Stimulated activated CD4-positive, alpha-beta T cell treated with anti-CD3 and anti-CD28 coated beads, Interleukin-12 subunit alpha, Interleukin-12 subunit beta, amount 100 ng/mL, for 4 hours (primary cell): Measurements from ENCODE around the gene CDHR5.
A peak's percentile ranks its signal among the peaks of the same experiment; 100 is the strongest.
"Not testable (repeated sequence)": the region's sequence is repeated elsewhere in the genome, so short reads cannot be mapped to it uniquely, and the experiment has no call there.

Source experiments
- DNase-seq: peaks from one replicate; pipeline ENCODE4 v3.0.0-alpha.2; 2020

Gene CDHR5

GRCh38 chr11:581342-581741, 43.4 kb downstream of the CDHR5 start:
- DNase-seq, result no peak

- no peak for DNase-seq
These were observed 44.7 kb downstream of the CDHR5 start for GRCh38 chr11:579830-580601.

- DNase-seq, result no peak
These were observed 46.3 kb downstream of the CDHR5 start for GRCh38 chr11:578276-579035.

DNA sequence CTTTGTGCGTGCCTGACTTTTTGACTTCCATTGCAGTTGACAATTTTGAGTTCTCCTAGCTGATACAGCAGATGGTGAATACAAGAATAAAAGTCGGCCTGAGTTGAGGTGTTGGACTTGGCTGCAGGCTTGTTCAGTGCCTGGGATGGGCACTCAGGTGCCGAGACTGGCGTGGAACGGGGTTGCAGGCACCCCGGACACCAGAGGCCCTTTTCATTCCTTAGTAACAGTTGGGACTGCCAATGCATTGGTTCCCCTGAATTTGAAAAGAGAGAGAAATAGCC, 47.2 kb downstream of the CDHR5 start:
- DNase-seq, result no peak

DNA sequence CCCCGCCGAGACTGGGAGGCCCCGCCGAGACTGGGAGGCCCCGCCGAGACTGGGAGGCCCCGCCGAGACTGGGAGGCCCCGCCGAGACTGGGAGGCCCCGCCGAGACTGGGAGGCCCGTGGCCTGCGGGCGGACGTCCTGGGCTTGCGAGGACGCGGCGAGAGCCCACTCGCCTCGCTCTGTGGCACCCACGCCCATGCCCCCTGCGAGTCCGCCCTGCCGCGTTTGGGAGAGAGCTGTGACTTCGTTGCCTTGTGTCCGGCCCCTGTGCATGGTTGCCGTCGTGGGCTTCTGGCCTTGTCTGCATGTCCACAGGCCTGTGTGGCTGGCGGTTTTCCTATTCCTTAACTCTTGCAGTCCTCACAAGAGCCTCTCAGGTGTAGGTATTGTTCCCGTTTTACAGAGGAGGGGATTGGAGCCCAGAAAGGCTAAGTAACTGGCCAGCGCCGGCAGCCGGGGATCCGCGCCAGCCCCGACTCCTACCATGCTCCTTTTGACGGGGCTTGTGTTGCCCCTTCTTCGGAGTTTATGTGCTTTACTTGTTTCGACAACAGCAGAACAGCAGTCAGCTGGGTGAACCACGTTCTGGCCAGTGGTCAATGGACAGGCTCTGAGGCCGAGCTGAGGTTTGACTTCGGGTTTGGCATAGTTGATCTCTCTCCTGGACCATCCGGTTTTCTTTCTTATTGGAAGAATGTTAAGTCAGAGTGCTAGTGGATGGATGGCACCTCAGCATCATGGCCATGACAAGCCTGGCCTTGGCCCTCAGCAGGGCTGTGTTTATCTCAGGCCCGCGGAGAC, 47.7 kb downstream of the CDHR5 start:
- no peak for DNase-seq

DNA sequence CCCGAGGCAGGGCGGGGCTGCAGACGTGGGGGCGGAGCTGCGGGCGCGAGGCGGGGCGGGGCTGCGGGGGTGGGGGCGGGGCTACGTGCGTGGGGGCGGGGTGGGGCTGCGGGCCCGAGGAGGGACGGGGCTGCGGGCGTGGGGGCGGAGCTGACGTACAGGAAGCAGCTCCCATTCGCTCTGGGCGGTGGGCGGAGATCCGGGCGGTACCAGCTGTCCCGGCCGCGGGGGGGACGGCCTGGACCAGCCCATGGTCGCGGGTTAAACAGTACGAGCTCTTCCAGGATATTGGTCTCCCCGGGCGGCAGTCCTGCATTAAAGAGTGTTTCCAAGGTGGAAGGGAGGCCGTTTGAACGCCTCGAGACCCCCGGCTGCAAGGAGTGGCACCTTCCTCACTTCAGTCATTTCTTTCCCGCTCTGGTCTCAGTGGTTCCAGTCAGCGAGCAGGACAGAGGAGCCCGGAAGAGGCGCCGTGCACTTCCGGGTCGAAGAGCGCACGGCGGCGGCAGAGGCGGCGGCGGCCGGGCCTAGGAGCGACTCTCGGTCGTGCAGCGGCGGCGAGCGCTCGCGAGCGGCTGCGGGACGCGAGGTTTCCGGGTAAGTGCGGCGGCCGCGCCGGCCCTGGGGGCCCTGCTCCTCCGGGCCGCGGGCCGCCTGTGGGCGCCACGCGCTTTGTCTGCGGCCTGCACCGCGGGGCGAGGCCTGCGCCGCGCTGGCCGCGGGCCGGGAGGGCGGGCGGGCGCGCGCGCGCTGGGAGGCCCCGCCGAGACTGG, 48.6 kb downstream of the CDHR5 start, which contains the start of gene PHRF1:
TSS of gene PHRF1 (plus strand) at position 475 of the 773 bp plus-strand sequence. CDS start 5,043 bp downstream, outside the sequence.
- peak; percentile 93 for DNase-seq

DNA sequence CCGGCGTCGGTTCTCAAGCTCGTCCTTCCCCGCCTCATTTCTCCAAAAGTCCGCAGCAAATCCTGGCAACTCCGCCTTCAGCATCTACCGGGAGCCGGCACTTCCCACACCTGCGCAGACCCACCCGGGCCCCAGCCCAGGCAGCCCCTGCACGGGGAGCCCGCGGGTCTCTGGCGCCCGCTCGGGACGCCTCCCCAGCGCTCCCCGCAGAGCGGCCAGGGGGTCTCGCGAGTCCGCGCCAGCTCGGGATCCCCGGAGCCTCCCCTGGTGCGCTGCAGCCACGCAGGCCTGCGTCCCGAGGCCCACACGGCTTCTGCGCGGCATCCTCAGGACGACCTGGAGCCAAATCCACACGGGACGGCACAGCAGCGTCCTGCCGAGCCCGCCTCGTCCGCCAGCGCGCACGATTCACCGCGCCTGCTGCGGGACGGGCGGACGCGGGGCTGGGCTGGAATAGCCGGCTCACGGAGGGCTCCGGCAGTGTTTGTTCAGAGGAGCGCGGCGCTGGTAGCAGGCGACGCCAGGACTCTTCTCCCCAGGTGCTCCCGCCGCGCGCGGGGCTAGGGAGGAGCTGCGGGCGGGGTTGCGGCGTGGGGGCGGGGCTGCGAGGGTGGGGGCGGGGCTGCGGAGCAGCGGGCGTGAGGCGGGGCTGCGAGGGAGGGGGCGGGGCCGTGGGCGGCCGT, 49.3 kb downstream of the CDHR5 start:
- DNase-seq, result no peak

DNA sequence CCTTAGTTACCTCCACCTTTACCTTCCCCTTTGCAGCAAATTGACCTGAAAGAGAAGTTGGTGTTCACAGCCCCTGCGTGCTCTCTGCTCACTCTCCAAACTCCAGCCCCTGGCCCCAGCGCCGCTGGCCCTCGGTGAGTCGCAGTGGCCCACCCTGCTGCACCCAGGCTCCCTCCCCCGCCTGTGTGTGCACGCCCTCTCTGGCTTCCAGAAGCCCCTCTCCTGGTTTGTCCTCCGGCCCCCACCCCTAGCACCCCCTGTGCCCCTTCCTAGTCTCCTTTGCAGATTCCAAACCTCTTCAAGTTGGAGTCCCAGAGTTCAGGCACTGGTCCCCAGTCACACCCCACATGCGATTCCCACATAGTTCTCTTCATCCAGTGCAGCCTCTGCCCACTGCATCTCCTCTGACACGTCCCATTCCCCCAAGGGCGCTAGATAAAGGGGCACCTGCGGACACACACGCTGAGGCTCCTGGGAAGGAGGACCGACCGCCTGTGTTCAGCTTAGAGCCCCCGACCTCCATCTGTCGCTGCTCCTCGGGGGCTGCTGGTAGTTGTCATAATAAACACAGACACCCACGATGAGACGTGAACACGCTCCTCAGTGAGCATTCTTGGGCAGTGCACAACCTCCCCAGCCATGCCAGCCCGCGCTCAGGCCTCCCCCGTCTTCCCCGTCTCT, 50.0 kb downstream of the CDHR5 start:
- no peak for DNase-seq

DNA sequence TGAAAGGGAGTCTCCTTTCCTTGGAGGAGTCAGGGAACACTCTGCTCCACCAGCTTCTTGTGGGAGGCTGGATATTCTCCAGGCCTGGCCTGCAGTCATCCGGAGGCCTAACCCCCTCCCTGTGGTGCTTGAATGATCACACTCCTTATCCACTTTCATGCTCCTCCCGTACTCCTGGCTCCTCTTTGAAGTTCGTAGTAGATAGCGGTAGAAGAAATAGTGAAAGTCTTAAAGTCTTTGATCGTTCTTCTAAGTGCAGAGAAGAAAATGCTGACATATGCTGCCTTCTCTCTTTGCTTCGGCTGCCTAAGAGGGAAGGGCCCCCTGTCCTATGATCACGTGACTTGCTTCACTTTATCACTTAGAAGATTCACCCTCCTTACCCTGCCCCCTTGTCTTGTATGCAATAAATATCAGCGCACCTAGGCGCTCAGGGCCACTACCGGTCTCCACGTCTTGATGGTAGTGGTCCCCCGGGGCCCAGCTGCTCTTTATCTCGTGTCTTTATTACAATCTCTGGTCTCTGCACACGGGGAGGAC, 50.7 kb downstream of the CDHR5 start:
- DNase-seq, result not testable (repeated sequence)

GRCh38 chr11:573146-573759, 51.5 kb downstream of the CDHR5 start:
- DNase-seq, result no peak

GRCh38 chr11:571802-572185, 53.0 kb downstream of the CDHR5 start:
- no peak for DNase-seq

- no peak for DNase-seq
These were observed 55.4 kb downstream of the CDHR5 start for GRCh38 chr11:569158-569885.

DNA sequence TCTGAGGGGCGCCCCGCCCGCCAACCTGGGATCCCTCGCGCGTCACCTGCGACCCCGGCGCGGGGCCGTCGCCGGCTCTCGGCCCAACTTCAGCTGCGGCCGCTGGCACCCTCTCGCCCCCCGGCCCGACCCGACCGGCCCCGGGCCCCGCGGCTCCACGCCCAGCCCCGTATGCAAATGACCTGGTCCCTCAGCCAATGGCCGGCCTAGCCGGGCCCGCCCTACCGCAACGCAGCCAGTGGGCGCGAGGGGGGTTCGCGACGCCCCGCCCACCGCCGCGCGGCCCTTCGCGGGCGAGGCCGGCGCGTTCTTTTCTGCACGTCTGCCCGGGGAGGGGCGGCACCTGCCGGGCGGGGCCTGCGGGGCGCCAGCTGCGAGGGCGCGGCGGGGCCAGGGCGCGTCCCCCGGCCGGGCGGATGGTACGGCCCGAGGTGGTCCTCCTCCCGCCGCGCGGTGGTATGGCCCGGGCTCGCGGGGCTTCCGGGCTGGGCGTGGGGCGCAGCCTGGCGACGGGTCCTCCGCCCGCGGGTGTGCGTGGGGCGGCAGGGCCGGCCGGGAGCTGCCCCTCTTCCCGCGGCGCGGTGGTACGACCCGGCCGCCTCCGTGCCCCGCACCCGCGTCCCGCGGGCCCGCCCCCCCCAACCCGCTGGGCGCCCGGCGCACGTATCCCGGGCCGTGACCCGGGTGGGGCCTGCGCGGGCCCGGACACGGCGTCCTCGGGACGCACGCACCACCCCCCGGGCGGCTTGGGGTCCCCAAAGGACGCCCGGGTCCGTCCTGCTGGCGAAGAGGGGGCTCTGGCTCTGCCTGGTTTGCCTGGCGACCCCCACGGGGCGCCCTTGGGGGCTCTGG, 56.2 kb downstream of the CDHR5 start:
- DNase-seq, result peak; percentile 84

DNA sequence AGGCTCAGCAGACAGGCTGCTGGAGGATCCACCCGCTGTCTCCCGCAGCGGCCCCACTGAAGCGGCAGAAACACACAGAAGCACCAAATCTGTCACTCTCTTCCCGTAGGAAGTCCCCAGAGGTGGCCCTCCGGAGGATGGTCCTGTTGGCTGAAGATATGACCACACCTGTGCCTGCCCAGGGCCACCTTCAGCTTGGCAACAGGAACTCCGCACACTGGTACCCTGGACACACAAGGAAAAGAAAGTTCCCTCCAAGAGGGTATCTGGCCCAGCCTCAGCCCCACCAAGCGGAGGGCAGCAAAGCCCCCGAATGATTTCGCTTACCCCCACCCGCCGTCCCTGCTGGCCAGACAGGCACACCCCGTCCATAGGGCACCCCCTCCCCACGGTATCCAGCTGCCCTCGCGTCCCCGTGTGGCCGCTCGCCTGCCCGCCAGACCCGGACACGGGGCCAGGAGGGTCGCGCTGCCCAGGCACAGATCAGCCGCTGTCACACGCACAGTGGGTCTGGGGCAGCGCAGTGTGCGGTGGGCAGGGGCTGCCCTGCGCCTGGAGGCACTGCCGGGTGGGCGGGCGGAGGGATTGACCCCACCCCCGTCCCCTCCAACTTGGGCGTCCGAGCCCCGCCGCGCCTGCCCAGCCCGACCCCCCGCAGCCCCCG, 57.0 kb downstream of the CDHR5 start:
- no peak for DNase-seq

- no peak for DNase-seq
These were observed 57.6 kb downstream of the CDHR5 start for GRCh38 chr11:567011-567628.
